H9 (cell line): ENCODE results near the gene ST6GAL1. TPM values are rescaled to one million over a fixed set of nuclear protein-coding genes. Genes with fewer than 3 reads are reported as not detected.

ENCODE experiments used
- DNase-seq: peaks from one replicate; pipeline ENCODE4 v3.0.0-alpha.2; 2017
- H2AFZ ChIP-seq: one replicate; pipeline ENCODE4 v1.6.1; 2013; ENCODE audit warnings: mild to moderate bottlenecking, low read length, control low read depth, moderate library complexity
- H2AK5ac ChIP-seq: 2 replicates; pipeline ENCODE4 v1.6.1; 2013; ENCODE audit warnings: low read length, control low read depth, mixed read lengths; ENCODE audit not compliant: insufficient read length
- H2BK120ac ChIP-seq: one replicate; pipeline ENCODE4 v1.6.1; 2013; ENCODE audit warnings: low read depth, mild to moderate bottlenecking, low read length, control low read depth, inconsistent platforms; ENCODE audit not compliant: poor library complexity, severe bottlenecking
- H2BK12ac ChIP-seq: 2 replicates; pipeline ENCODE4 v1.6.1; 2013; ENCODE audit warnings: low read length, control low read depth, mixed read lengths, low read depth; ENCODE audit not compliant: insufficient read length
- H2BK15ac ChIP-seq: 2 replicates; pipeline ENCODE4 v1.6.1; 2013; ENCODE audit warnings: low read depth, low read length, control low read depth
- H2BK20ac ChIP-seq: one replicate; pipeline ENCODE4 v1.6.1; 2013; ENCODE audit warnings: low read depth, mild to moderate bottlenecking, low read length, control low read depth, inconsistent platforms; ENCODE audit not compliant: poor library complexity, severe bottlenecking
- H2BK5ac ChIP-seq: 2 replicates; pipeline ENCODE4 v1.6.1; 2013; ENCODE audit warnings: low read length, control low read depth, mixed read lengths; ENCODE audit not compliant: insufficient read length
- H3K14ac ChIP-seq: 2 replicates; pipeline ENCODE4 v1.6.1; 2013; ENCODE audit warnings: low read length, control low read depth; ENCODE audit not compliant: insufficient read depth
- H3K18ac ChIP-seq: 2 replicates; pipeline ENCODE4 v1.6.1; 2013; ENCODE audit warnings: low read depth, mild to moderate bottlenecking, mixed read lengths, low read length, control low read depth; ENCODE audit not compliant: insufficient read length
- H3K23ac ChIP-seq: 2 replicates; pipeline ENCODE4 v1.6.1; 2013; ENCODE audit warnings: low read length, control low read depth, mixed read lengths, low read depth; ENCODE audit not compliant: insufficient read length
- H3K23me2 ChIP-seq: 2 replicates; pipeline ENCODE4 v1.6.1; 2013; ENCODE audit warnings: low read depth, mild to moderate bottlenecking, mixed read lengths, low read length, control low read depth; ENCODE audit not compliant: insufficient read length, poor library complexity, severe bottlenecking
- H3K27ac ChIP-seq: 2 replicates; pipeline ENCODE4 v1.5.1; 2013; ENCODE audit warnings: low read length, control low read depth, mixed read lengths, low read depth; ENCODE audit not compliant: insufficient read length
- H3K27me3 ChIP-seq: 2 replicates; pipeline ENCODE4 v1.6.1; 2013; ENCODE audit warnings: low read length, control low read depth, inconsistent platforms; ENCODE audit not compliant: insufficient read depth
- H3K4ac ChIP-seq: 2 replicates; pipeline ENCODE4 v1.6.1; 2013; ENCODE audit warnings: low read depth, mild to moderate bottlenecking, control low read depth, inconsistent platforms, low read length, moderate library complexity
- H3K4me1 ChIP-seq: 2 replicates; pipeline ENCODE4 v1.6.1; 2013; ENCODE audit warnings: low read length, control low read depth, inconsistent platforms; ENCODE audit not compliant: insufficient read depth
- H3K4me2 ChIP-seq: 2 replicates; pipeline ENCODE4 v1.6.1; 2013; ENCODE audit warnings: low read length, control low read depth, mixed read lengths; ENCODE audit not compliant: insufficient read length, insufficient read depth
- H3K56ac ChIP-seq: 2 replicates; pipeline ENCODE4 v1.6.1; 2013; ENCODE audit warnings: low read depth, mild to moderate bottlenecking, mixed read lengths, low read length, control low read depth; ENCODE audit not compliant: insufficient read length
- H3K79me1 ChIP-seq: 2 replicates; pipeline ENCODE4 v1.6.1; 2013; ENCODE audit warnings: low read depth, mild to moderate bottlenecking, moderate library complexity, low read length, control low read depth, inconsistent platforms; ENCODE audit not compliant: insufficient read depth, poor library complexity, severe bottlenecking
- H3K79me2 ChIP-seq: 2 replicates; pipeline ENCODE4 v1.6.1; 2013; ENCODE audit warnings: low read length, control low read depth, inconsistent platforms; ENCODE audit not compliant: insufficient read depth
- H3K9ac ChIP-seq: 2 replicates; pipeline ENCODE4 v1.6.1; 2013; ENCODE audit warnings: low read length, control low read depth, mixed read lengths; ENCODE audit not compliant: insufficient read length; ENCODE audit errors: extremely low read depth
- H3K9me3 ChIP-seq: one replicate; pipeline ENCODE4 v1.6.1; 2013; ENCODE audit warnings: low read depth, low read length, inconsistent platforms; ENCODE audit not compliant: control insufficient read depth
- H3T11ph ChIP-seq: one replicate; pipeline ENCODE4 v1.6.1; 2013; ENCODE audit warnings: mild to moderate bottlenecking, low read length, control low read depth, inconsistent platforms
- H4K20me1 ChIP-seq: one replicate; pipeline ENCODE4 v1.6.1; 2013; ENCODE audit not compliant: control insufficient read depth, insufficient read length, insufficient read depth
- H4K5ac ChIP-seq: 2 replicates; pipeline ENCODE4 v1.6.1; 2013; ENCODE audit warnings: low read depth, mild to moderate bottlenecking, mixed read lengths, low read length, control low read depth; ENCODE audit not compliant: insufficient read length
- H4K8ac ChIP-seq: replicated peaks from 2 replicates; pipeline ENCODE4 v1.6.1; 2013; ENCODE audit warnings: low read length, control low read depth, mixed read lengths, low read depth; ENCODE audit not compliant: insufficient read length
- H4K91ac ChIP-seq: 2 replicates; pipeline ENCODE4 v1.6.1; 2013; ENCODE audit warnings: low read depth, mild to moderate bottlenecking, moderate library complexity, mixed read lengths, low read length, control low read depth; ENCODE audit not compliant: insufficient read length
- H3K27ac Mint-ChIP-seq, 3 experiments: 2 replicates in 2 of 3; 3 replicates in 1 of 3; pipeline ENCODE4 v1.8.0; 2020 to 2021; ENCODE audit warnings: mixed read lengths in 3 of 3, mild to moderate bottlenecking in 1 of 3, moderate library complexity in 1 of 3
- H3K27me3 Mint-ChIP-seq: 2 replicates; pipeline ENCODE4 v1.8.0; 2021; ENCODE audit warnings: low read depth, mild to moderate bottlenecking, moderate library complexity, mixed read lengths
- H3K36me3 Mint-ChIP-seq, 3 experiments: 2 replicates in 2 of 3; 3 replicates in 1 of 3; pipeline ENCODE4 v1.8.0; 2020 to 2021; ENCODE audit warnings: low read depth in 3 of 3, mixed read lengths in 3 of 3; ENCODE audit not compliant: insufficient read depth in 1 of 3
- H3K4me1 Mint-ChIP-seq, 2 experiments: 2 replicates each; pipeline ENCODE4 v1.8.0; 2020; ENCODE audit warnings: mixed read lengths in 2 of 2
- H3K4me3 Mint-ChIP-seq, 2 experiments: 2 replicates in 1 of 2; 3 replicates in 1 of 2; pipeline ENCODE4 v1.8.0; 2020 to 2021; ENCODE audit warnings: mild to moderate bottlenecking in 2 of 2, mixed read lengths in 2 of 2, moderate library complexity in 1 of 2
- H3K9me3 Mint-ChIP-seq, 2 experiments: 2 replicates in 1 of 2; 3 replicates in 1 of 2; pipeline ENCODE4 v1.8.0; 2020; ENCODE audit warnings: mild to moderate bottlenecking in 2 of 2, mixed read lengths in 2 of 2, moderate library complexity in 1 of 2
- WGBS: extraction: QIAGEN DNeasy Blood & Tissue Kit; methylation state at CpG from one replicate; pipeline ENCODE4 v1.1.7; 2013; ENCODE audit warnings: missing lambda C conversion rate, low lambda C conversion rate, mixed read lengths; ENCODE audit not compliant: insufficient read length; ENCODE audit errors: extremely low coverage; 5-methylcytosine and 5-hydroxymethylcytosine counted together
- total RNA-seq: library from RNA; stranded (reverse); gene quantifications from 2 replicates; pipeline ENCODE4 v1.2.1, GENCODE V29; 2021
- TF ChIP-seq, protein P1 (sequence below): fragments of 200-600 bp; sonication (generic); conservative IDR thresholded peaks from 3 replicates; pipeline ENCODE4 v1.8.0; 2021; ENCODE audit warnings: antibody characterized with exemption, mild to moderate bottlenecking

The ST6GAL1 gene
- total RNA-seq, 1 experiment from 2014 or later, result 139 TPM

DNA sequence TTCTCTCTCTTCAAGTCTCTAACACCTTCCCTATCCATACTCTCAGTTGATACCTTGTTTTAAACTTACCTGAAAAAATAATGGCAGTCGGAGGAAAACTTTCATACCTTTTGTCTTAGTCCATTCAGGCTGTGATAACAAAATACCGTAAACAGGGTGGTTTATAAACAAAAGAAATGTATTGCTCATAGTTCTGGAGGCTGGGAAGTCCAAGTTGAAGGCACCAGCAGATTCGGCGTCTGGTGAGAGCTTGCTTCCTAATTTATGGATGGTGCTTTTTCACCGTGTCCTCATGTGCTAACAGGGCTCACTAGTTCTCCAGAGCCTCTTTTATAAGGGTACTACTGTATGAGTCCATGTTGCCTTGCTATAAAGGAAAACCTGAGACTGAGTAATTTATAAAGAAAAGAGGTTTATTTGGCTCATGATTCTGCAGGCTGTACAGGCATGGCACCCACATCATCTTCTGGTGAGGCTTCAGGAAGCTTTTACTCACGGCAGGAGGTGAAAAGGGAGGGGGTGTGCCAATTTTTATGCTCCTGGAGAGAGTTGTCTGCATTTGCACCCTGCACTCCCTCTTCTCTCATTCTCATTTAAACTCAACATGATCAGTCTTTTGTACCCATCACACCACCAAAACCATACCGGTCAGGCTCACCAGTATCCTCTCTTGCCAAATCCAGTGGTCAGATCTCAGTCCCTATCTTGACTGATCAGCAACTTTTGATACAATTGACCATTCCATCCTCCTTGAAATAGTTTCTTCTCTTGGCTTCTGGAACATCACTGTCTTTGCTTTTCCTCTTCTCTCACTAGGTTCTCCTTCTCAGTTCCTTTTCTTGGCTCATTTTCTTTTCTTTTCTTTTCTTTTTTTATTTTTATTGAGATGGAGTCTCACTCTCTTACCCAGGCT is 21.6 kb downstream of the ST6GAL1 start:
- H2AK5ac ChIP-seq, result no peak overlapping the region
- TF ChIP-seq, protein P1, sequence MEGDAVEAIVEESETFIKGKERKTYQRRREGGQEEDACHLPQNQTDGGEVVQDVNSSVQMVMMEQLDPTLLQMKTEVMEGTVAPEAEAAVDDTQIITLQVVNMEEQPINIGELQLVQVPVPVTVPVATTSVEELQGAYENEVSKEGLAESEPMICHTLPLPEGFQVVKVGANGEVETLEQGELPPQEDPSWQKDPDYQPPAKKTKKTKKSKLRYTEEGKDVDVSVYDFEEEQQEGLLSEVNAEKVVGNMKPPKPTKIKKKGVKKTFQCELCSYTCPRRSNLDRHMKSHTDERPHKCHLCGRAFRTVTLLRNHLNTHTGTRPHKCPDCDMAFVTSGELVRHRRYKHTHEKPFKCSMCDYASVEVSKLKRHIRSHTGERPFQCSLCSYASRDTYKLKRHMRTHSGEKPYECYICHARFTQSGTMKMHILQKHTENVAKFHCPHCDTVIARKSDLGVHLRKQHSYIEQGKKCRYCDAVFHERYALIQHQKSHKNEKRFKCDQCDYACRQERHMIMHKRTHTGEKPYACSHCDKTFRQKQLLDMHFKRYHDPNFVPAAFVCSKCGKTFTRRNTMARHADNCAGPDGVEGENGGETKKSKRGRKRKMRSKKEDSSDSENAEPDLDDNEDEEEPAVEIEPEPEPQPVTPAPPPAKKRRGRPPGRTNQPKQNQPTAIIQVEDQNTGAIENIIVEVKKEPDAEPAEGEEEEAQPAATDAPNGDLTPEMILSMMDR, result no peak
- H3K23ac ChIP-seq, result no peak overlapping the region
- H2BK120ac ChIP-seq, result no peak overlapping the region
- H3K4me1 Mint-ChIP-seq, result peaks cover 46 to 57% of the 10 kb centered on the region in 2 experiments
- no peaks in the 10 kb centered on the region for H3K4me1 ChIP-seq
- no peak overlapping the region for H4K5ac ChIP-seq
- peaks cover 0 to 5% of the 10 kb centered on the region in 2 experiments; a peak in 3 of 5 replicates for H3K9me3 Mint-ChIP-seq
- H3K9ac ChIP-seq, result no peak overlapping the region
- H3K79me2 ChIP-seq, result peaks cover 3% of the 10 kb centered on the region; the same call in 1 of the 2 replicates
- no peak overlapping the region for H4K8ac ChIP-seq
- no peaks in the 10 kb centered on the region for H3K79me1 ChIP-seq
- no peak overlapping the region; a peak in 2 of 7 replicates for H3K27ac Mint-ChIP-seq
- H3K4me2 ChIP-seq, result no peak overlapping the region
- H3T11ph ChIP-seq, result no peak overlapping the region
- H3K27ac ChIP-seq, result no peak overlapping the region
- DNase-seq, result no peak
- H2BK15ac ChIP-seq, result no peak overlapping the region
- no peak overlapping the region for H3K18ac ChIP-seq
- no peak overlapping the region for H2BK12ac ChIP-seq
- H3K9me3 ChIP-seq, result no peaks in the 10 kb centered on the region
- no peak overlapping the region for H2BK20ac ChIP-seq
- no peaks in the 10 kb centered on the region for H3K23me2 ChIP-seq
- no peak overlapping the region for H3K4me3 Mint-ChIP-seq
- no peaks in the 10 kb centered on the region for H3K27me3 ChIP-seq
- no peak overlapping the region for H2AFZ ChIP-seq
- peaks cover 64 to 74% (median 74%) of the 10 kb centered on the region in 3 experiments for H3K36me3 Mint-ChIP-seq
- H3K27me3 Mint-ChIP-seq, result no peaks in the 10 kb centered on the region
- H3K4ac ChIP-seq, result no peak overlapping the region
- H4K20me1 ChIP-seq, result peaks cover 4% of the 10 kb centered on the region
- no peak overlapping the region for H2BK5ac ChIP-seq
- no peak overlapping the region for H4K91ac ChIP-seq
- H3K14ac ChIP-seq, result no peak overlapping the region
- H3K56ac ChIP-seq, result no peak overlapping the region
- no CpG with 5 or more reads among the region's 7 CpGs for WGBS
